Metanephros (tissue), 1 donor: ENCODE results near the gene DLK1. TPM values are rescaled to one million over a fixed set of nuclear protein-coding genes. Genes with fewer than 3 reads are reported as not detected.

ENCODE experiments used
- total RNA-seq: library from RNA; depleted of rRNA; stranded (reverse); fragments of >200 nt; gene quantifications from one replicate; pipeline ENCODE4 v1.2.3, GENCODE V29; 2014

The DLK1 gene
- 170 TPM for total RNA-seq

DNA sequence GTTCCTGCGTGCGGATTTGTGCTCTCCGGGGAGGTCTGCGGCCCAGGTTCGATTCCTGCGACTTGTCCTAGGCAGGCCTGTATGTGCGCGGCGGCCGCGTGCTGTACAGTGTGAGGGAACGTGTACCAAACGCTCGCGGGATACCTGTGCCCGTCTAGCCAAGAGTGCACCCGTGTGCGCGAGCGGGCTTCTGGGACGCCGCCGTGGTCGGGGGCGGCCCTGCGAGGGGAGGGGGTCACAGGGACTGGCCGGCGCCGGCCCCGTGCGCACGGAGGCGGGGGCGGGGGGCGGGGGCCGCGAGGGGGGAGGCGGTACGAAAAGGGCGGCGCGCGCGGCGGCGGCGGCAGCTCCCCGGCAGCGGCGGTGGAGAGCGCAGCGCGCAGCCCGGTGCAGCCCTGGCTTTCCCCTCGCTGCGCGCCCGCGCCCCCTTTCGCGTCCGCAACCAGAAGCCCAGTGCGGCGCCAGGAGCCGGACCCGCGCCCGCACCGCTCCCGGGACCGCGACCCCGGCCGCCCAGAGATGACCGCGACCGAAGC lies at the start of gene DLK1:
Gene DLK1, plus strand, starts transcription at position 343 of the 536 bp plus-strand sequence. Its CDS starts 177 bp downstream, at position 520.

Other genes with a start within 250 kb of the DLK1 start
- gene BEGAIN, start 139.5 kb upstream of the DLK1 start, total RNA-seq = 2.8 TPM
- gene MEG3, start 99.2 kb downstream of the DLK1 start, total RNA-seq = 466 TPM
- gene RTL1, start 176.8 kb downstream of the DLK1 start, total RNA-seq = 8.5 TPM